Measurements from ENCODE around the gene OPN1MW. TPM values are rescaled to one million over a fixed set of nuclear protein-coding genes. Genes with fewer than 3 reads are reported as not detected.
"Not testable (repeated sequence)": the region's sequence is repeated elsewhere in the genome, so short reads cannot be mapped to it uniquely, and the experiment has no call there.

Gene OPN1MW
- total RNA-seq: not detected

- CTCF ChIA-PET, POLR2A ChIA-PET: not testable (repeated sequence)
Observed at GRCh38 chrX:154182296-154182695, at the start of gene OPN1MW. Gene OPN1MW (plus strand): TSS chrX:154182596. CDS start chrX:154182678, 82 bp downstream.

- POLR2A ChIA-PET: no interaction called here
- CTCF ChIA-PET: interaction anchor here (0.8 kb wide), 1 partner anchor 10 kb away, joined by 3 read pairs; no protein-coding TSS in a partner anchor
Observed at GRCh38 chrX:154135458-154136229, 46.8 kb upstream of the OPN1MW start.

GRCh38 chrX:154136627-154137161, 45.7 kb upstream of the OPN1MW start:
- ChIA-PET CTCF (interaction anchor here (1.0 to 1.2 kb wide), 2 partner anchors 13 to 743 kb away, joined by 3 to 4 read pairs; no protein-coding TSS in a partner anchor), POLR2A (no interaction called here)

GRCh38 chrX:154138857-154139256, 43.5 kb upstream of the OPN1MW start:
- ChIA-PET POLR2A (no interaction called here), CTCF (no interaction called here)

- ChIA-PET CTCF (no interaction called here), POLR2A (no interaction called here)
Observed at GRCh38 chrX:154140206-154140605, 42.2 kb upstream of the OPN1MW start.

DNA sequence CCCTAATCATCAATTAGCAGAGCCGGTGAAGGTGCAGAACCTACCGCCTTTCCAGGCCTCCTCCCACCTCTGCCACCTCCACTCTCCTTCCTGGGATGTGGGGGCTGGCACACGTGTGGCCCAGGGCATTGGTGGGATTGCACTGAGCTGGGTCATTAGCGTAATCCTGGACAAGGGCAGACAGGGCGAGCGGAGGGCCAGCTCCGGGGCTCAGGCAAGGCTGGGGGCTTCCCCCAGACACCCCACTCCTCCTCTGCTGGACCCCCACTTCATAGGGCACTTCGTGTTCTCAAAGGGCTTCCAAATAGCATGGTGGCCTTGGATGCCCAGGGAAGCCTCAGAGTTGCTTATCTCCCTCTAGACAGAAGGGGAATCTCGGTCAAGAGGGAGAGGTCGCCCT, 41.7 kb upstream of the OPN1MW start:
- POLR2A ChIA-PET: no interaction called here

DNA sequence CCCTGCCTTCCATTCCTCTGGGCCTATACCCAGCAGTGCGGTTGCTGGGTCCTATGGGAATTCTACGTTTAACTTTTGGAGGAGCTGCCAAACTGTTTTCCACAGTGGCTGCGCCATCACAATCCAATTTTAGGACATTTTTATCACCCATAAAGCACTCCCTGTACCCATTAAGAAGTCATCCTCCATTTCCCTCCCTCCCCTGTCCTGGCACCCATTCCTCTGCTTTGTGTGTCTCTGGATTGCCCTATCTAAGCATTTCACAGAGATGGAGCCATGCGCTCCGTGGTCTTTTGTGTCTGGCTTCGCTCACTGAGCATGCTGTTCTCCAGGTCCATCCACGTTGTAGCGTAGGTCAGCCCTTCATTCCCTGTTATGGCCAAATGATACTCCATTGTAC, 40.0 kb upstream of the OPN1MW start:
- ChIA-PET CTCF (no interaction called here), POLR2A (no interaction called here)

More for the DNA sequence above, 41.7 kb upstream of the OPN1MW start:
- CTCF ChIA-PET: no interaction called here

- POLR2A ChIA-PET: no interaction called here
Observed at GRCh38 chrX:154142950-154143745, 39.2 kb upstream of the OPN1MW start.

GRCh38 chrX:154144010-154144409, 38.4 kb upstream of the OPN1MW start, which contains the start of gene OPN1LW:
Gene OPN1LW (plus strand): TSS chrX:154144243. CDS start chrX:154144284, 41 bp downstream.
- CTCF ChIA-PET, POLR2A ChIA-PET: not testable (repeated sequence)

More at GRCh38 chrX:154142950-154143745, 39.2 kb upstream of the OPN1MW start:
- CTCF ChIA-PET: no interaction called here

GRCh38 chrX:154151030-154151429, 31.4 kb upstream of the OPN1MW start:
- CTCF ChIA-PET, POLR2A ChIA-PET: not testable (repeated sequence)

GRCh38 chrX:154156221-154156620, 26.2 kb upstream of the OPN1MW start:
- POLR2A ChIA-PET, CTCF ChIA-PET: not testable (repeated sequence)

DNA sequence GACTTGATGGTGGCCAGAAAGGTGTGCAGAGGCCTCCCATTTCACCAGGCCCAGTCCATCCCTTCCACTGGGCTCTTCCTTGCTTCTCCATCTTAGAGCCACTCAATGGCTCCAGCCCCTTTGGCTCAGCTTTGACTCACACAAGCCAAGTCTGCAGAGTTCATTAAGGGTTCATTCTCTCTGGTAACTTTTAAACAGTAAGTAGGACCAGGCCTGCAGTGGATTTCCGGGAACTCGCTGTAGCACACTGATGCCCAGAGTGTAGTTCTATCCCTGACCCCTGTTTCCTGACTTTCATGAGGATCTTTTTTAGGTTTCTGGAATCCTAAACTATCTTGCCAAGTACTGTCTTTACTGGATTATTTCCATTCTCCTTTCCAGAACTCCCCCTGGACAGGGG, 25.2 kb upstream of the OPN1MW start:
- CTCF ChIA-PET, POLR2A ChIA-PET: not testable (repeated sequence)

DNA sequence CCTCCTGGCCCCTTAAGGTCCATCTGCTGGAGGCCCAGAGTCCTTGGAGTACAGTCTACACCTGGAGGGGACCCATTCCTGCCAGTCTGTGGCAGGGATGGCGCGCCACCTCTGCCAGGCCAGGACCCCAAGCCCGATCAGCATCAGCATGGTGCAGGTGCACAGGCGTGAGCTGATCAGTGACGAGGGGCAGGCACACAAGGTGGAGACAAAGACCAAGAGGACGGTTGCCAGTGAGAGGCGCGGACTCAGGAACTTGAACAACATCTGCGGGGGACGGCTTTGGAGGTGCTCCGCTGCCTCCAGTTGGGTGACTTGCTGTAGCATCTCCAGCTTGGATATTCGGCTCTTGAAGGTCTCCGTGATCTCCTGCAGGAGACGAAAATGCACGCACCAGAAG, 23.1 kb upstream of the OPN1MW start:
- POLR2A ChIA-PET, CTCF ChIA-PET: not testable (repeated sequence)

GRCh38 chrX:154164902-154165301, 17.5 kb upstream of the OPN1MW start:
- POLR2A ChIA-PET, CTCF ChIA-PET: not testable (repeated sequence)

- CTCF ChIA-PET, POLR2A ChIA-PET: not testable (repeated sequence)
Observed at GRCh38 chrX:154168384-154168783, 14.0 kb upstream of the OPN1MW start.

GRCh38 chrX:154172535-154172943, 9.9 kb upstream of the OPN1MW start:
- CTCF ChIA-PET, POLR2A ChIA-PET: not testable (repeated sequence)

DNA sequence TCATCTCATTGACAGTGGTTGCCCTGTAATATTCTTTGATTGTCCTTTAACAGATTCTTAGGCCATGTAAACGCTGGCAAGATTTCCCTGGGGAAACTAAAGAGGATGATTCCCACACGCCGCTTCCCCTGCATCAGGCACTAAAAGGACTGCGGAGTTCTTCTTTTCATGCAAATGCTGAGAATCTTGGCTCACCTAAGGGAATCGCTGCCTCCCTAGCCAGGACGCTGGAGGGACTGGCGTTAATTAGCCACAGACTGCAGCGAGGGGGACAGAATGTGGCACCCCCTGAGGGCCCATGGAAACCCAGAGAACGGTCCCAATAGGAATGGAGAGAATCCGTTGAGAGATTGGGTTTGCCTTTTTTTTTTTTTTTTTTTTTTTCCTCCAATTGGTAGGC, 8.0 kb upstream of the OPN1MW start:
- CTCF ChIA-PET, POLR2A ChIA-PET: not testable (repeated sequence)

- CTCF ChIA-PET: not testable (repeated sequence)
Observed at GRCh38 chrX:154183794-154184193, 1.4 kb downstream of the OPN1MW start.

GRCh38 chrX:154192846-154193245, 10.4 kb downstream of the OPN1MW start:
- POLR2A ChIA-PET, CTCF ChIA-PET: not testable (repeated sequence)

More at GRCh38 chrX:154183794-154184193, 1.4 kb downstream of the OPN1MW start:
- POLR2A ChIA-PET: not testable (repeated sequence)

- POLR2A ChIA-PET: not testable (repeated sequence)
Observed at GRCh38 chrX:154194316-154194715, 11.9 kb downstream of the OPN1MW start.

GRCh38 chrX:154196466-154196865, 14.1 kb downstream of the OPN1MW start:
- POLR2A ChIA-PET, CTCF ChIA-PET: not testable (repeated sequence)

More at GRCh38 chrX:154194316-154194715, 11.9 kb downstream of the OPN1MW start:
- CTCF ChIA-PET: not testable (repeated sequence)
